Gastrocnemius medialis (tissue), 4 donors: ENCODE measurements around the gene RERE. TPM values are rescaled to one million over a fixed set of nuclear protein-coding genes. Genes with fewer than 3 reads are reported as not detected.
A peak's percentile ranks its signal among the peaks of the same experiment; 100 is the strongest.

Source experiments
- ATAC-seq, 2 donors: fragments of 150-250 bp; one replicate each; pipeline ENCODE4 v1.9.1; 2016
- DNase-seq, 2 donors: peaks; one replicate each; pipeline ENCODE4 v3.0.0-alpha.2; 2019
- H3K27ac ChIP-seq, 4 donors: fragments of 200-600 bp; sonication (generic); 1 replicate in 1 of 4; 2 replicates in 3 of 4; pipeline ENCODE4 v1.5.1; 2016 to 2018; ENCODE audit warnings: mild to moderate bottlenecking in 2 of 4, moderate library complexity in 1 of 4
- H3K27me3 ChIP-seq, 3 donors: fragments of 200-600 bp; sonication (generic) in 2 of 3; 1 replicate in 1 of 3; 2 replicates in 2 of 3; pipeline versions ENCODE4 v1.5.1 to v1.6.0; 2016 to 2019; ENCODE audit warnings: mild to moderate bottlenecking in 1 of 3, moderate library complexity in 1 of 3
- H3K36me3 ChIP-seq, 2 donors: fragments of 200-600 bp; sonication (generic) in 1 of 2; one replicate each; pipeline ENCODE4 v1.5.1; 2017 to 2018
- H3K4me1 ChIP-seq, 2 donors: fragments of 200-600 bp; sonication (generic) in 1 of 2; one replicate each; pipeline ENCODE4 v1.5.1; 2016 to 2017; ENCODE audit warnings: mild to moderate bottlenecking in 2 of 2
- H3K4me3 ChIP-seq, 4 donors: fragments of 200-600 bp; sonication (generic) in 3 of 4; 1 replicate in 1 of 4; 2 replicates in 3 of 4; pipeline ENCODE4 v1.5.1; 2016 to 2019; ENCODE audit warnings: mild to moderate bottlenecking in 2 of 4
- H3K9me3 ChIP-seq, 3 donors: fragments of 200-600 bp; sonication (generic) in 2 of 3; 1 replicate in 1 of 3; 2 replicates in 2 of 3; pipeline ENCODE4 v1.5.1; 2016 to 2019
- CTCF ChIP-seq, 5 experiments: fragments of 450-650 bp in 3 of 5; fragments of 200-600 bp in 2 of 5; sonication (generic) in 2 of 5; IDR thresholded peaks in 4 of 5; conservative IDR thresholded peaks in 1 of 5; 1 replicate in 4 of 5; 2 replicates in 1 of 5; pipeline ENCODE4 v1.5.1; 2016 to 2019; ENCODE audit warnings: antibody characterized with exemption in 5 of 5, mild to moderate bottlenecking in 3 of 5, moderate library complexity in 3 of 5
- POLR2A ChIP-seq, 2 donors: fragments of 450-650 bp; IDR thresholded peaks; one replicate each; pipeline ENCODE4 v1.6.1; 2017; ENCODE audit warnings: antibody characterized with exemption in 2 of 2, mild to moderate bottlenecking in 2 of 2, moderate library complexity in 2 of 2
- in situ Hi-C, 4 donors: fragments of 200-750 bp; cut with MboI; loops; one replicate each; pipeline versions ENCODE4 v1.15.0 to v1.8.0; 2017; ENCODE audit warnings: low sequenced_read_pairs in 4 of 4
- intact Hi-C: fragments of 100-400 bp; cut with DNase I; formaldehyde crosslinking; loops from one replicate; pipeline ENCODE4 v1.15.1; 2023; ENCODE audit warnings: low total_unique reads
- total RNA-seq, 4 donors: library from RNA; depleted of rRNA; stranded (reverse); fragments of >200 nt; gene quantifications; one replicate each; pipeline versions ENCODE4 v1.1.0 to v1.2.3, GENCODE V29; 2016

RERE gene
- total RNA-seq, 4 donors from 2014 or later, result 60.8 to 106 (median 102) TPM

DNA sequence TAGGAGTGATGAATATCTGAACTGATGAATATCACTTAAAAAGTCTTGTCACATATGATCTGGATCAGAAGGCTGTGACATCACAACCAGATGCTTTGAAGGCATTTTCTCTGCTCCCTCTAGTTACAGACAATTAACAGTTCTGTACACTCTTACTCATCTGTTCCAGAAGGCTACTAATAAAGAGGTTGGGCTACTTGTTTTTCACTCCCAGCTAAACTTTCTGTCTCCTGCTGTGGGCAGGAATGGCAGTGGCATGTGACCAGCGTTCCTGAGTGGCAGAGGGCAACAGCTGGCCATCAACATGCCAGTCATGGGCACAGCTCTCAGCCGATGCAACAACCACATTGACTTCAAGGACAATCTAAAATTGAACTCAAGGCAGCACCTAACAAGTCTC, 432.9 kb downstream of the RERE start:
- ATAC-seq (peak; percentile 75 to 78), DNase-seq (peak; percentile 84 to 87)
- in situ Hi-C loops (no loop called here), intact Hi-C loops (loop anchor here (1.0 to 10.0 kb wide), 3 partner anchors 14 to 680 kb away; partner anchors contain the start of genes ENO1 and SLC2A5)
- Histone ChIP-seq H3K4me1 (peaks cover 86 to 94% of the 10 kb centered on the region in 2 donors), H3K9me3 (no peaks in the 10 kb centered on the region), H3K27ac (peak overlapping the region; percentile 90 to 95 (median 93)), H3K27me3 (no peaks in the 10 kb centered on the region), H3K4me3 (no peak overlapping the region), H3K36me3 (no peaks in the 10 kb centered on the region)
- no peak for TF ChIP-seq CTCF (IDR thresholded peaks at IDR 0.05 in 4 of 5, conservative IDR thresholded peaks at IDR 0.05 in 1 of 5)
- TF ChIP-seq POLR2A (IDR thresholded peaks at IDR 0.05), result peak in 1 of 2 donors; percentile 7

GRCh38 chr1:8384088-8384487, 433.4 kb downstream of the RERE start:
- H3K9me3 ChIP-seq, result no peaks in the 10 kb centered on the region
- H3K27me3 ChIP-seq, result no peaks in the 10 kb centered on the region
- in situ Hi-C loops, result no loop called here
- no peak for TF ChIP-seq CTCF (IDR thresholded peaks at IDR 0.05 in 4 of 5, conservative IDR thresholded peaks at IDR 0.05 in 1 of 5)
- TF ChIP-seq POLR2A (IDR thresholded peaks at IDR 0.05), result no peak
- DNase-seq, result peak in 1 of 2 donors; percentile 75
- peak overlapping the region; percentile 90 to 95 (median 93) for H3K27ac ChIP-seq
- intact Hi-C loops, result loop anchor here (1.0 to 10.0 kb wide), 3 partner anchors 14 to 681 kb away; partner anchors contain the start of genes ENO1 and SLC2A5
- no peaks in the 10 kb centered on the region for H3K36me3 ChIP-seq
- ATAC-seq, result peak; percentile 74 to 77
- H3K4me3 ChIP-seq, result no peak overlapping the region
- peaks cover 91 to 94% of the 10 kb centered on the region in 2 donors for H3K4me1 ChIP-seq

- in situ Hi-C loops (no loop called here), intact Hi-C loops (loop anchor here (5.0 to 10.0 kb wide), 2 partner anchors 494 to 682 kb away; partner anchors contain the start of genes ENO1 and SLC2A5)
- Histone ChIP-seq H3K27me3 (no peaks in the 10 kb centered on the region), H3K4me3 (no peak overlapping the region), H3K36me3 (no peaks in the 10 kb centered on the region), H3K9me3 (no peaks in the 10 kb centered on the region), H3K4me1 (peaks cover 98 to 99% of the 10 kb centered on the region in 2 donors), H3K27ac (peak overlapping the region; percentile 90 to 95 (median 93))
- DNase-seq (no peak), ATAC-seq (no peak)
- TF ChIP-seq CTCF (IDR thresholded peaks at IDR 0.05 in 4 of 5, conservative IDR thresholded peaks at IDR 0.05 in 1 of 5), result no peak
Measured at GRCh38 chr1:8382608-8383505, 434.6 kb downstream of the RERE start.

- TF ChIP-seq CTCF (IDR thresholded peaks at IDR 0.05 in 4 of 5, conservative IDR thresholded peaks at IDR 0.05 in 1 of 5), result no peak
- TF ChIP-seq POLR2A (IDR thresholded peaks at IDR 0.05), result no peak
- DNase-seq (no peak), ATAC-seq (no peak)
- intact Hi-C loops, result loop anchor here (5.0 to 10.0 kb wide), 2 partner anchors 495 to 683 kb away; partner anchors contain the start of genes ENO1 and SLC2A5
- no peaks in the 10 kb centered on the region for H3K27me3 ChIP-seq
- no peaks in the 10 kb centered on the region for H3K9me3 ChIP-seq
- in situ Hi-C loops, result no loop called here
- no peaks in the 10 kb centered on the region for H3K36me3 ChIP-seq
- no peak overlapping the region for H3K4me3 ChIP-seq
- H3K27ac ChIP-seq, result peak overlapping the region; percentile 90 to 95 (median 93)
- H3K4me1 ChIP-seq, result peaks cover 98 to 99% of the 10 kb centered on the region in 2 donors
Measured at GRCh38 chr1:8382051-8382505, 435.4 kb downstream of the RERE start.
